Type B pancreatic cell (in vitro differentiated cells): Measurements from ENCODE around the gene EXTL1. TPM values are rescaled to one million over a fixed set of nuclear protein-coding genes. Genes with fewer than 3 reads are reported as not detected.

Experiments
- DNase-seq: peaks from one replicate; pipeline ENCODE4 v3.0.0; 2021; ENCODE audit warnings: mixed read lengths; ENCODE audit not compliant: unreplicated experiment; ENCODE audit errors: extremely low spot score
- H3K27ac Mint-ChIP-seq: 2 replicates; pipeline ENCODE4 v1.8.0; 2021; ENCODE audit warnings: mild to moderate bottlenecking, mixed read lengths
- H3K27me3 Mint-ChIP-seq: 2 replicates; pipeline ENCODE4 v1.8.0; 2021; ENCODE audit warnings: mixed read lengths
- H3K36me3 Mint-ChIP-seq: 2 replicates; pipeline ENCODE4 v1.8.0; 2021; ENCODE audit warnings: mixed read lengths
- H3K4me1 Mint-ChIP-seq: one replicate; pipeline ENCODE4 v1.8.0; 2021; ENCODE audit warnings: mixed read lengths; ENCODE audit not compliant: unreplicated experiment
- H3K4me3 Mint-ChIP-seq: 2 replicates; pipeline ENCODE4 v1.8.0; 2021; ENCODE audit warnings: mild to moderate bottlenecking, mixed read lengths
- H3K9me3 Mint-ChIP-seq: 2 replicates; pipeline ENCODE4 v1.8.0; 2021; ENCODE audit warnings: mixed read lengths
- total RNA-seq: library from RNA; stranded (reverse); gene quantifications from 2 replicates; pipeline ENCODE4 v1.2.1, GENCODE V29; 2021; ENCODE audit warnings: low replicate concordance
- TF ChIP-seq, protein P1 (sequence below): fragments of 200-600 bp; sonication (generic); conservative IDR thresholded peaks from 2 replicates; pipeline ENCODE4 v1.5.0; 2021; ENCODE audit warnings: antibody characterized with exemption, mild to moderate bottlenecking

Gene EXTL1
- total RNA-seq, 1 donor from 2014 or later = 4.2 TPM

DNA sequence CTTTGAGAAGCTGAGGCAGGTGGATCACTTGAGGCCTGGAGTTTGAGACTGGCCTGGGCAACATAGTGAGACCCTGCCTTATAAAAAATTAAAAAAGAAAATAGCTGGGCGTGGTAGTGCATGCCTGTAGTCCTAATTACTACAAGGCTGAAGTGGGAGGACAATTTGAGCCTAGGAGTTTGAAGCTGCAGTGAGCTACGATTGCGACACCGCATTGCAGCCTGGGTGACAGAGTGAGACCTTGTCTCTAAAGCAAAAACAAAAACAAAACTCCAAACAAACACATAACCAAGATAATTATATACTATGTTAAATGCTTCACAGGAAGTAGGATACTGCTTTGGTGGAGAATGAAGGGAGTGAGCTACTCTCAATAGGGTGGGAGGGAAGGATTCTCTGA is 18.3 kb upstream of the EXTL1 start:
- Mint-ChIP-seq H3K27ac (no peak overlapping the region), H3K9me3 (no peaks in the 10 kb centered on the region), H3K4me3 (no peak overlapping the region), H3K36me3 (no peaks in the 10 kb centered on the region), H3K4me1 (peaks cover 5% of the 10 kb centered on the region), H3K27me3 (peaks cover 6% of the 10 kb centered on the region)
- TF ChIP-seq, protein P1, sequence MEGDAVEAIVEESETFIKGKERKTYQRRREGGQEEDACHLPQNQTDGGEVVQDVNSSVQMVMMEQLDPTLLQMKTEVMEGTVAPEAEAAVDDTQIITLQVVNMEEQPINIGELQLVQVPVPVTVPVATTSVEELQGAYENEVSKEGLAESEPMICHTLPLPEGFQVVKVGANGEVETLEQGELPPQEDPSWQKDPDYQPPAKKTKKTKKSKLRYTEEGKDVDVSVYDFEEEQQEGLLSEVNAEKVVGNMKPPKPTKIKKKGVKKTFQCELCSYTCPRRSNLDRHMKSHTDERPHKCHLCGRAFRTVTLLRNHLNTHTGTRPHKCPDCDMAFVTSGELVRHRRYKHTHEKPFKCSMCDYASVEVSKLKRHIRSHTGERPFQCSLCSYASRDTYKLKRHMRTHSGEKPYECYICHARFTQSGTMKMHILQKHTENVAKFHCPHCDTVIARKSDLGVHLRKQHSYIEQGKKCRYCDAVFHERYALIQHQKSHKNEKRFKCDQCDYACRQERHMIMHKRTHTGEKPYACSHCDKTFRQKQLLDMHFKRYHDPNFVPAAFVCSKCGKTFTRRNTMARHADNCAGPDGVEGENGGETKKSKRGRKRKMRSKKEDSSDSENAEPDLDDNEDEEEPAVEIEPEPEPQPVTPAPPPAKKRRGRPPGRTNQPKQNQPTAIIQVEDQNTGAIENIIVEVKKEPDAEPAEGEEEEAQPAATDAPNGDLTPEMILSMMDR = no peak
- no peak for DNase-seq

DNA sequence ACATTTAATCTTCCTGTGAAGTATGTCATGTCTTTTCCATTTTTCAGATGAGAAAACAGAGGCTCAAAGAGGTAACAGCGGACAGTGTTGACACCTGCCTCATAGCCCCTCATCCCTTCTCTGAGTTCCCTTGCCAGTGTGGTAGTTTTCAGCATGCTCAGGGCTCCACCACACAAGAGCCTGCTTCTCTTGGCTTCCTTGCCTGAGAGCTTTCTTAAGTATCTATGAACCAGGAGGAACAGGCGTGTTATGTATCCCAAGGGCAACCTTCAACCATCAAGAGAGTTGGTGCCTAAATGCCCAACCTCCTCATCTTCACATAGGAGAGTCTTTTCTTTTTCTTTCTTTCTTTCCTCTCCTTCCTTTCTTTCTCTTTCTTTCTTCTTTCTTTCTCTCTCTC is 17.8 kb upstream of the EXTL1 start:
- no peak overlapping the region for H3K4me3 Mint-ChIP-seq
- TF ChIP-seq, protein P1 = no peak
- H3K27me3 Mint-ChIP-seq = peaks cover 6% of the 10 kb centered on the region
- no peak for DNase-seq
- H3K36me3 Mint-ChIP-seq = no peaks in the 10 kb centered on the region
- H3K9me3 Mint-ChIP-seq = no peaks in the 10 kb centered on the region
- no peak overlapping the region for H3K27ac Mint-ChIP-seq
- peaks cover under 1% of the 10 kb centered on the region for H3K4me1 Mint-ChIP-seq

DNA sequence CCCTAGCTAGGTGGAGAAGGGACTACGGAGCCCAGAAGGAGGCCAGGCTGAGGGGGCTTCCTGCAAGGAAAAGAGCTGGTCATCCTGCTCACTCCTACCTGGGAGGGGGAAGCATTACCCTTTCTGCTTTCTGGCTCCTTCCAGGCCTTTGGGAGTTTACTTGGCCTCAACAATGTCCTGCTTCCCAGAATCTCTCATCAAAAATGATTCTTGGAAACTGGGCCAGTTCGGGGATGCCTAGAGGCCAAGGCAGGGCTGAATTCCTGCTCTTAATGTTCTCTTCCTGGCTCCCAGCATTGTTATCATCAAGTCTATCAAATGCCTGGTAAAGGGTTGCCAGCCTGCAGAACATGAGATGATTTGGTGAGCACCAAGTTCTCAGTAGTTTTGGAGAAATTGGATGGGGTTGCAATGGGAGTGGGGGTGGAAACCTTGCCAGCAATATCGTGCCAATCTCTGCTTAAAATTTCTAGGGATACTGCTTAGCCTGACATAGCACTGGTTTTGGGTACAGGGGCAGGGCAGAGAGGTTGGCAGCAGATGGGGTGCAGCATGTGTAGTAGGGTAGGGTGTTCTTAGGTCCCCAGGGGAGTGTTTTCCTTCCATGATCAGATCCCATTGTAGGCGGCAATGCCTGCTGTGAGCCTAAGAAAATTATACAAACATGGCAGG is 16.0 kb upstream of the EXTL1 start:
- H3K4me3 Mint-ChIP-seq = no peak overlapping the region
- H3K4me1 Mint-ChIP-seq = peaks cover 5% of the 10 kb centered on the region
- H3K9me3 Mint-ChIP-seq = no peaks in the 10 kb centered on the region
- no peak overlapping the region for H3K27ac Mint-ChIP-seq
- no peak for DNase-seq
- no peaks in the 10 kb centered on the region for H3K36me3 Mint-ChIP-seq
- TF ChIP-seq, protein P1 = no peak
- H3K27me3 Mint-ChIP-seq = peaks cover 6% of the 10 kb centered on the region

DNA sequence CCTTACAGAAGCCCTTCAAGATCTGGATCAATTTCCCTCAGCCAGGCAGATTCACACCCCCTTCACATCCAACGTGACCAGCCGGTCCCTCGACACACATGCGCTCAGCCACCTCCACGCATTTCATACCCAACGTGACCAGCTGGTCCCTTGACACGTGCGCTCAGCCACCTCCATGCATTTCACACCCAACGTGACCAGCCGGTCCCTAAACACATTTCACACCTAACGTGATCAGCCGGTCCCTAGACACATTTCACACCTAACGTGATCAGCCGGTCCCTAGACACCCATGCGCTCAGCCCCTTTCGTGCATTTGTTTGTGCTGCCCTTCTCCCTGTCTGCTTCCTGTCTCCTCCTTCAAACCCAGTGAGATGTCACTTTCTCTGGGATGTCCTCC is 14.9 kb upstream of the EXTL1 start:
- TF ChIP-seq, protein P1 = no peak

DNA sequence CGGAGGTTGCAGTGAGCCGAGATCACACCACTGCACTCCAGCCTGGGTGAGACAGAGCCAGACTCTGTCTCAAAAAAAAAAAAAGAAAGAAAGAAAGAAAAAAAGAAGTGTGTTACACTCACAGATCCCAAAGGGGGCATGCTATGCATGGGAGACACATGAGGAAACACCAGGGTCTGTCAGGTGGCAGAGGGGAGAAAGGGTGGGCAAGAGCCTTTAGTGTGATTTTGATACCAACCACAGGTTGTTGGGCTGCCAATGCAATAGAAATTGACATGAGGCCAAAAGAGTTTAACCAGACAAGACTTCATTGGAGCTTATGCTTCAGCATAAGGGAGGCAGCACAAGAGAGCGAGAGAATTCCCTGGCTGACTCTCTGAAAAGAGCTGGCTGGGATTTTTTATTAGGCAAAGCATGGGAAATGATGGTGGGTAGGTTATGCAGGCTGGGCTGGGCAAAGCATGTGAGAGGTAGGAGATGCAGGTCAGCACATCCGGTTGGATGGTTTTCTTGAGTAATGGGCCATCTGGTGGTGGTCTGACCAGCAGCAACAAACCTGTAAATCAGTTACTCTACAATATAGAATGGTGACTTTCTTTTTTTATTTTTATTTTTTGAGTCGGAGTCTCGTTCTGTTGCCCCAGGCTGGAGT is 11.7 kb upstream of the EXTL1 start:
- no peak for DNase-seq
- Mint-ChIP-seq H3K4me1 (peaks cover 5% of the 10 kb centered on the region), H3K36me3 (no peaks in the 10 kb centered on the region), H3K27me3 (no peaks in the 10 kb centered on the region), H3K27ac (no peak overlapping the region), H3K4me3 (no peak overlapping the region), H3K9me3 (no peaks in the 10 kb centered on the region)
- TF ChIP-seq, protein P1 = peak; percentile 66

More for the DNA sequence above, 14.9 kb upstream of the EXTL1 start:
- H3K27ac Mint-ChIP-seq = no peak overlapping the region
- no peak for DNase-seq
- H3K36me3 Mint-ChIP-seq = no peaks in the 10 kb centered on the region
- no peak overlapping the region for H3K4me3 Mint-ChIP-seq
- peaks cover 5% of the 10 kb centered on the region for H3K4me1 Mint-ChIP-seq
- peaks cover 6% of the 10 kb centered on the region for H3K27me3 Mint-ChIP-seq
- H3K9me3 Mint-ChIP-seq = no peaks in the 10 kb centered on the region
